GM18951 (cell line): ENCODE data around the gene EI24.

ENCODE experiments used
- POLR2A ChIP-seq: IDR thresholded peaks from 4 replicates; pipeline ENCODE4 v1.6.1; 2011; ENCODE audit warnings: mild to moderate bottlenecking; ENCODE audit not compliant: insufficient read length, insufficient read depth; ENCODE audit errors: extremely low read depth
- in situ Hi-C: fragments of 300-500 bp; cut with MboI; formaldehyde crosslinking; loops from one replicate; pipeline ENCODE4 v1.12.0; 2022; ENCODE audit warnings: low sequenced_read_pairs, mixed read lengths, inconsistent platforms; ENCODE audit not compliant: unreplicated experiment

The EI24 gene

DNA sequence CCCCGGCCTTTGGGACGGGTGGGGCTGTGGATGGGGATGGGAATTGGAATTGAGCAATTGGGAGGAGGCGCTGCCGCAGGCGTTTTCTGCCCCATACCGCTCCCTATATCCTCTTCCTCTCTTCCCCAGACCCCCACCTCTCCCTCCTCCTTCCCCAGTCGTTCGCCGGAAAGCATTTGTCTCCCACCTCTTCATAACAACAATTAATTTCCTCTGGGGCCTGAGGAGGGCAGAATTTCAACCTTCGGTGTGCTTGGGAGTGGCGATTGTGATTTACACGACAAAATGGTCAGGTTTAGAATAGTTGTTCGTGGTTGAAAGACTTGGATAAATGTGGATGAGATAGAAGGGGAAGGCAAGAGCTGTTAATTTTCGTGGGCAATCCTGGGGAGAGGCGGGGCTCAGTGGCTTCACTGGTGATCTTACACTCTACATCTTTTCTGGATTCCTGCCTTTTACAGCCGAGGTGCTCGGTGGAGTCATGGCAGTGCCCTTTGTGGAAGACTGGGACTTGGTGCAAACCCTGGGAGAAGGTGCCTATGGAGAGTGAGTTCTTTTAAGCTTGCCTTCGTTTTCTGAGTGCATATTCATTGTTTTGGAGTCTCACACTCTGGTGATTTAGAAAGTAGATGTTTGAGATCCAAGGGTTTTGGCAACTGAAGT lies 57.1 kb downstream of the EI24 start:
- TF ChIP-seq POLR2A, result no peak
- in situ Hi-C loops, result no loop called here

- in situ Hi-C loops, result no loop called here
- no peak for TF ChIP-seq POLR2A
Measured at GRCh38 chr11:125627236-125627910, 58.1 kb downstream of the EI24 start.
